Activated naive CD4-positive, alpha-beta T cell treated with Interleukin-2 at 50 U/mL for 16 hours (primary cell): ENCODE measurements around the gene MAST3.
"Not testable (repeated sequence)": the region's sequence is repeated elsewhere in the genome, so short reads cannot be mapped to it uniquely, and the experiment has no call there.

Source experiments
- DNase-seq: peaks from one replicate; pipeline ENCODE4 v3.0.0-alpha.2; 2020

The MAST3 gene

GRCh38 chr19:18089096-18089541, 8.5 kb upstream of the MAST3 start:
- peak; percentile 67 for DNase-seq

- no peak for DNase-seq
These were observed 7.9 kb upstream of the MAST3 start for GRCh38 chr19:18089726-18090125.

GRCh38 chr19:18090545-18091216, 6.9 kb upstream of the MAST3 start:
- DNase-seq: no peak

- peak; percentile 88 for DNase-seq
These were observed 6.4 kb upstream of the MAST3 start for GRCh38 chr19:18091217-18091608.

GRCh38 chr19:18093439-18094161, 4.0 kb upstream of the MAST3 start:
- DNase-seq: no peak

GRCh38 chr19:18096258-18096657, 1.3 kb upstream of the MAST3 start:
- no peak for DNase-seq

- DNase-seq: no peak
These were observed 664 bp downstream of the MAST3 start for GRCh38 chr19:18097993-18098890.

GRCh38 chr19:18098891-18099622, 1.5 kb downstream of the MAST3 start:
- DNase-seq: peak; percentile 38

- no peak for DNase-seq
These were observed 2.0 kb downstream of the MAST3 start for GRCh38 chr19:18099623-18099995.

GRCh38 chr19:18100710-18101109, 3.1 kb downstream of the MAST3 start:
- DNase-seq: no peak

- DNase-seq: no peak
These were observed 3.7 kb downstream of the MAST3 start for GRCh38 chr19:18101268-18101667.

GRCh38 chr19:18102916-18103542, 5.5 kb downstream of the MAST3 start:
- DNase-seq: no peak

GRCh38 chr19:18104793-18105131, 7.2 kb downstream of the MAST3 start:
- DNase-seq: no peak

GRCh38 chr19:18105259-18105658, 7.7 kb downstream of the MAST3 start:
- DNase-seq: not testable (repeated sequence)

- no peak for DNase-seq
These were observed 9.7 kb downstream of the MAST3 start for GRCh38 chr19:18107235-18107634.

- no peak for DNase-seq
These were observed 11.3 kb downstream of the MAST3 start for GRCh38 chr19:18108897-18109296.

- DNase-seq: no peak
These were observed 11.8 kb downstream of the MAST3 start for GRCh38 chr19:18109341-18109732.

- peak; percentile 67 for DNase-seq
These were observed 12.4 kb downstream of the MAST3 start for GRCh38 chr19:18109733-18110608.

- DNase-seq: no peak
These were observed 13.1 kb downstream of the MAST3 start for GRCh38 chr19:18110609-18111232.

- DNase-seq: peak; percentile 80
These were observed 15.5 kb downstream of the MAST3 start for GRCh38 chr19:18112989-18113478.

GRCh38 chr19:18113827-18114226, 16.2 kb downstream of the MAST3 start:
- no peak for DNase-seq
